ENCODE measurements around the gene DDX42. TPM values are rescaled to one million over a fixed set of nuclear protein-coding genes. Genes with fewer than 3 reads are reported as not detected.
A peak's percentile ranks its signal among the peaks of the same experiment; 100 is the strongest.

The DDX42 gene
- total and polyA plus RNA-seq, 2 of the 13 experiments (the other 11 are each of a cell fraction or from before 2014, with no cell fraction given), result 87.2 to 92.9 TPM

DNA sequence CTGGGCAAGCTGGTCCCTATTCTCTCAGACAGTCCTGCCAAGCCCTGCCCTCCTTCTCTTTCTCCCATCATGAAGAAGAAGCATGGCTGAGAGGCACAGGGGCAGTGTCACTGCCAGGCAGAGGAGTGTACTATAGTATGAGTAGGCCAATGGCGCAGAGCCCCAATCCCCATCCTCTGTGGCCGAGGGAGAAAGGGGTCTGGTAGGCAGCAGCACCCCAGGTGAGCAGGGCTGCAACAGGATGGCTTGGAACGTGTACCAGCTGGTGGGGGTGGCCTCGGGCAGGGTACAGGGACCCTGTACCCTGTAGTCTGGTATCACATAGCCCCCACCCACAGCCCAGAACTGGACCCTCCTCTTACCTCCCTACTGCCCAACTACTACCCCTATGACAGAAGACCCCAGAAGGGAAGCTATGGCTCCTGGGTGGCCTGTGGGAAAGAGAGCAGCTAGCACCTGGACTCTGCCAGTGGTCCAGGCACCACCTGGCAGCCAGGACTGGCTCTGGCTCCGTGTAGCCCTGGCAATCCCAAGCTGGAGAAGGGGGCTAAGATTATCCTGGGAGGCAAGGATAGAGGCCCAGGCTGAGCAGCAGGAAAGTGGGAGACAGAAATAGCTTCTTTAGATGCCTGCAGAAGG, 64.1 kb downstream of the DDX42 start:
- peaks cover 29 to 47% of the 10 kb centered on the region in 2 experiments for H3K36me3 ChIP-seq (replicated peaks in 1 of 2; ENCODE audit: control insufficient read depth in 1 of 2, insufficient read depth in 2 of 2, low read length in 2 of 2)
- no peaks in the 10 kb centered on the region for H3K9me3 ChIP-seq (ENCODE audit: low read length)
- H2AFZ ChIP-seq (ENCODE audit: low read length), result no peak overlapping the region
- 95% methylated on average over 5 of the region's 5 CpGs for WGBS (ENCODE audit: low lambda C conversion rate)
- H3K4me2 ChIP-seq (ENCODE audit: low read depth, low read length), result no peak overlapping the region
- H3K79me2 ChIP-seq (ENCODE audit: insufficient read depth, low read length), result peaks cover 46% of the 10 kb centered on the region
- TF ChIP-seq, protein P1, sequence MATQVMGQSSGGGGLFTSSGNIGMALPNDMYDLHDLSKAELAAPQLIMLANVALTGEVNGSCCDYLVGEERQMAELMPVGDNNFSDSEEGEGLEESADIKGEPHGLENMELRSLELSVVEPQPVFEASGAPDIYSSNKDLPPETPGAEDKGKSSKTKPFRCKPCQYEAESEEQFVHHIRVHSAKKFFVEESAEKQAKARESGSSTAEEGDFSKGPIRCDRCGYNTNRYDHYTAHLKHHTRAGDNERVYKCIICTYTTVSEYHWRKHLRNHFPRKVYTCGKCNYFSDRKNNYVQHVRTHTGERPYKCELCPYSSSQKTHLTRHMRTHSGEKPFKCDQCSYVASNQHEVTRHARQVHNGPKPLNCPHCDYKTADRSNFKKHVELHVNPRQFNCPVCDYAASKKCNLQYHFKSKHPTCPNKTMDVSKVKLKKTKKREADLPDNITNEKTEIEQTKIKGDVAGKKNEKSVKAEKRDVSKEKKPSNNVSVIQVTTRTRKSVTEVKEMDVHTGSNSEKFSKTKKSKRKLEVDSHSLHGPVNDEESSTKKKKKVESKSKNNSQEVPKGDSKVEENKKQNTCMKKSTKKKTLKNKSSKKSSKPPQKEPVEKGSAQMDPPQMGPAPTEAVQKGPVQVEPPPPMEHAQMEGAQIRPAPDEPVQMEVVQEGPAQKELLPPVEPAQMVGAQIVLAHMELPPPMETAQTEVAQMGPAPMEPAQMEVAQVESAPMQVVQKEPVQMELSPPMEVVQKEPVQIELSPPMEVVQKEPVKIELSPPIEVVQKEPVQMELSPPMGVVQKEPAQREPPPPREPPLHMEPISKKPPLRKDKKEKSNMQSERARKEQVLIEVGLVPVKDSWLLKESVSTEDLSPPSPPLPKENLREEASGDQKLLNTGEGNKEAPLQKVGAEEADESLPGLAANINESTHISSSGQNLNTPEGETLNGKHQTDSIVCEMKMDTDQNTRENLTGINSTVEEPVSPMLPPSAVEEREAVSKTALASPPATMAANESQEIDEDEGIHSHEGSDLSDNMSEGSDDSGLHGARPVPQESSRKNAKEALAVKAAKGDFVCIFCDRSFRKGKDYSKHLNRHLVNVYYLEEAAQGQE (IDR thresholded peaks at IDR 0.05; ENCODE audit: borderline replicate concordance in 1 of 2, low read depth in 1 of 2, low read length in 2 of 2), result no peak
- TF ChIP-seq HOXA7 (CRISPR knock-in tag; IDR thresholded peaks at IDR 0.05), result 0 out of 2 replicates have a peak, but pooled peaks have one; percentile 32
- H3K4me1 ChIP-seq (ENCODE audit: insufficient read depth, low read length), result peaks cover 31% of the 10 kb centered on the region
- DNase-seq (ENCODE audit: low spot score) (no peak), ATAC-seq (no peak), FAIRE-seq (no peak)
- no TSS peak for BruUV-seq (replicated peaks)
- H3K4me3 ChIP-seq (replicated peaks in 1 of 3; ENCODE audit: insufficient read depth in 1 of 3, low read depth in 2 of 3, low read length in 3 of 3), result no peak overlapping the region
- H3K9ac ChIP-seq (ENCODE audit: insufficient read depth, low read depth, low read length), result no peak overlapping the region
- no peaks in the 10 kb centered on the region; a peak in 1 of 5 replicates for H3K27me3 ChIP-seq (ENCODE audit: control insufficient read depth in 1 of 2, insufficient read depth in 2 of 2, low read length in 2 of 2)
- peaks cover 12% of the 10 kb centered on the region; the same call in 1 of the 2 replicates for H4K20me1 ChIP-seq (ENCODE audit: insufficient read depth, low read length)
- ChIA-PET POLR2A (interaction anchor here (1.4 to 4.4 kb wide), 3 partner anchors 8 to 64 kb away, joined by 4 to 37 read pairs (median 33); partner anchors contain the start of genes CCDC47, DDX42, FTSJ3 and PSMC5), CTCF (ENCODE audit: low intra/inter-chr PET ratio, low total read pairs) (no interaction called here)
- intact Hi-C loops (cut with micrococcal nuclease; ENCODE audit: unreplicated experiment) (no loop called here), in situ Hi-C loops (cut with HindIII; ENCODE audit: extremely low pct_ligation_motif_present, low pct_unique_long_range_greater_than_20kb) (no loop called here)
- no peak overlapping the region for H3K27ac ChIP-seq (ENCODE audit: extremely low read length, insufficient read depth, low read length)
